ENCODE measurements around the gene VCX2. TPM values are rescaled to one million over a fixed set of nuclear protein-coding genes. Genes with fewer than 3 reads are reported as not detected.
"Not testable (repeated sequence)": the region's sequence is repeated elsewhere in the genome, so short reads cannot be mapped to it uniquely, and the experiment has no call there.

The VCX2 gene
- total and polyA plus RNA-seq, 2 donors, result not detected

- no peaks in the 10 kb centered on the region for H3K36me3 ChIP-seq (ENCODE audit: insufficient read depth)
- WGBS, result 98% methylated on average over 24 of the region's 24 CpGs
- DNase-seq (ENCODE audit: extremely low spot score), result no peak
- H3K4me3 ChIP-seq (ENCODE audit: low read depth, low read length), result no peak overlapping the region
- H3K27ac ChIP-seq (ENCODE audit: low read depth), result no peak overlapping the region
- H3K4me1 ChIP-seq (ENCODE audit: insufficient read depth), result no peaks in the 10 kb centered on the region
Observed at GRCh38 chrX:8144925-8145324, 26.1 kb downstream of the VCX2 start.

GRCh38 chrX:8141896-8142295, 29.2 kb downstream of the VCX2 start:
- no peak for DNase-seq (ENCODE audit: extremely low spot score)
- H3K4me1 ChIP-seq (ENCODE audit: insufficient read depth), result no peaks in the 10 kb centered on the region
- WGBS, result 92% methylated on average over 3 of the region's 3 CpGs

GRCh38 chrX:8140986-8141744, 29.9 kb downstream of the VCX2 start:
- H3K4me3 ChIP-seq (ENCODE audit: low read depth, low read length), result no peak overlapping the region

More at GRCh38 chrX:8141896-8142295, 29.2 kb downstream of the VCX2 start:
- Histone ChIP-seq H3K36me3 (ENCODE audit: insufficient read depth) (no peaks in the 10 kb centered on the region), H3K4me3 (ENCODE audit: low read depth, low read length) (no peak overlapping the region), H3K27ac (ENCODE audit: low read depth) (no peak overlapping the region)

GRCh38 chrX:8139716-8140115, 31.4 kb downstream of the VCX2 start:
- DNase-seq (ENCODE audit: extremely low spot score), result no peak
- Histone ChIP-seq H3K4me1 (ENCODE audit: insufficient read depth) (no peaks in the 10 kb centered on the region), H3K4me3 (ENCODE audit: low read depth, low read length) (no peak overlapping the region), H3K36me3 (ENCODE audit: insufficient read depth) (no peaks in the 10 kb centered on the region), H3K27ac (ENCODE audit: low read depth) (no peak overlapping the region)
- WGBS, result 45% methylated on average over 4 of the region's 4 CpGs

More at GRCh38 chrX:8140986-8141744, 29.9 kb downstream of the VCX2 start:
- DNase-seq (ENCODE audit: extremely low spot score), result no peak
- H3K27ac ChIP-seq (ENCODE audit: low read depth), result no peak overlapping the region
- no peaks in the 10 kb centered on the region for H3K36me3 ChIP-seq (ENCODE audit: insufficient read depth)
- H3K4me1 ChIP-seq (ENCODE audit: insufficient read depth), result no peaks in the 10 kb centered on the region
- WGBS, result 93% methylated on average over 10 of the region's 10 CpGs

GRCh38 chrX:8138252-8138651, 32.8 kb downstream of the VCX2 start:
- H3K27ac ChIP-seq (ENCODE audit: low read depth), result no peak overlapping the region
- H3K4me3 ChIP-seq (ENCODE audit: low read depth, low read length), result no peak overlapping the region
- H3K36me3 ChIP-seq (ENCODE audit: insufficient read depth), result no peaks in the 10 kb centered on the region
- DNase-seq (ENCODE audit: extremely low spot score), result no peak
- no peaks in the 10 kb centered on the region for H3K4me1 ChIP-seq (ENCODE audit: insufficient read depth)
- 91% methylated on average over 5 of the region's 5 CpGs for WGBS

GRCh38 chrX:8126648-8127047, 44.4 kb downstream of the VCX2 start:
- no peak for DNase-seq (ENCODE audit: extremely low spot score)
- H3K27ac ChIP-seq (ENCODE audit: low read depth), result no peak overlapping the region
- no peak overlapping the region for H3K4me3 ChIP-seq (ENCODE audit: low read depth, low read length)
- WGBS, result 69% methylated on average over 3 of the region's 3 CpGs
- no peaks in the 10 kb centered on the region for H3K4me1 ChIP-seq (ENCODE audit: insufficient read depth)
- no peaks in the 10 kb centered on the region for H3K36me3 ChIP-seq (ENCODE audit: insufficient read depth)

- 83% methylated on average over 1 of the region's 1 CpG for WGBS
- DNase-seq (ENCODE audit: extremely low spot score), result no peak
- no peak overlapping the region for H3K4me3 ChIP-seq (ENCODE audit: low read depth, low read length)
- H3K27ac ChIP-seq (ENCODE audit: low read depth), result no peak overlapping the region
- no peaks in the 10 kb centered on the region for H3K36me3 ChIP-seq (ENCODE audit: insufficient read depth)
- H3K4me1 ChIP-seq (ENCODE audit: insufficient read depth), result no peaks in the 10 kb centered on the region
Observed at GRCh38 chrX:8126092-8126491, 45.0 kb downstream of the VCX2 start.

GRCh38 chrX:8125566-8125965, 45.5 kb downstream of the VCX2 start:
- H3K27ac ChIP-seq (ENCODE audit: low read depth), result no peak overlapping the region
- H3K36me3 ChIP-seq (ENCODE audit: insufficient read depth), result no peaks in the 10 kb centered on the region
- DNase-seq (ENCODE audit: extremely low spot score), result no peak
- H3K4me1 ChIP-seq (ENCODE audit: insufficient read depth), result no peaks in the 10 kb centered on the region
- 93% methylated on average over 6 of the region's 6 CpGs for WGBS
- H3K4me3 ChIP-seq (ENCODE audit: low read depth, low read length), result no peak overlapping the region

GRCh38 chrX:8122538-8122937, 48.5 kb downstream of the VCX2 start:
- WGBS, result 89% methylated on average over 6 of the region's 6 CpGs
- Histone ChIP-seq H3K36me3 (ENCODE audit: insufficient read depth) (no peaks in the 10 kb centered on the region), H3K27ac (ENCODE audit: low read depth) (no peak overlapping the region), H3K4me3 (ENCODE audit: low read depth, low read length) (no peak overlapping the region), H3K4me1 (ENCODE audit: insufficient read depth) (no peaks in the 10 kb centered on the region)
- no peak for DNase-seq (ENCODE audit: extremely low spot score)

GRCh38 chrX:8121391-8121790, 49.7 kb downstream of the VCX2 start:
- not testable (repeated sequence) for H3K4me3 ChIP-seq (ENCODE audit: low read depth, low read length); H3K4me1 ChIP-seq (ENCODE audit: insufficient read depth); DNase-seq (ENCODE audit: extremely low spot score); H3K36me3 ChIP-seq (ENCODE audit: insufficient read depth); H3K27ac ChIP-seq (ENCODE audit: low read depth)
- 99% methylated on average over 23 of the region's 23 CpGs for WGBS

Small RNA genes lying within 50 kb of the gene (small RNA-seq; reads per million reads assigned to genes)
- gene MIR651, result 3.5 reads per million, percentile 90 among the genes with 10 or more reads in this experiment

Other genes with a start within 250 kb of the VCX2 start
- gene PNPLA4, start 243.9 kb downstream of the VCX2 start, total RNA-seq, result 21.6 TPM
- gene PNPLA4, start 243.9 kb downstream of the VCX2 start, polyA plus RNA-seq, result 11.0 TPM

Data from urinary bladder (tissue), 4 donors.